ENCODE measurements around the gene PCK2.

DNA sequence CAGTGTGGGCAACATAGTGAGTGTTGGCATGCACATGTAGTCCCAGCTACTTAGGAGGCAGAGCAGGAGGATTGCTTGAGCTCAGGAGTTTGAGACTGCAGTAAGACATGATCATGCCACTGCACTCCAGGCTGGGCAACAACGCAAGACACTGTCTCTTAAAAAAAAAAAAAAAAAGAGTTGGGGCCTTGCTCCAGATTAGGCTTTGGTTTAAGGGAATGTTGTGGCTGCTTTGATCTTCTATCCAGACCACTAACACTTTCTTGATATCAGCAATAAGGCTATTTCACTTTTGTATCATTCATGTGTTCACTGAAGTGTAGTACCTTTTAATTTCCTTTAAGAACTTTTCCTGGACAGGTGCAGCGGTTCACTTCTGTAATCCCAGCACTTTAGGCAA, 33.6 kb downstream of the PCK2 start:
- TF ChIP-seq, protein P1, sequence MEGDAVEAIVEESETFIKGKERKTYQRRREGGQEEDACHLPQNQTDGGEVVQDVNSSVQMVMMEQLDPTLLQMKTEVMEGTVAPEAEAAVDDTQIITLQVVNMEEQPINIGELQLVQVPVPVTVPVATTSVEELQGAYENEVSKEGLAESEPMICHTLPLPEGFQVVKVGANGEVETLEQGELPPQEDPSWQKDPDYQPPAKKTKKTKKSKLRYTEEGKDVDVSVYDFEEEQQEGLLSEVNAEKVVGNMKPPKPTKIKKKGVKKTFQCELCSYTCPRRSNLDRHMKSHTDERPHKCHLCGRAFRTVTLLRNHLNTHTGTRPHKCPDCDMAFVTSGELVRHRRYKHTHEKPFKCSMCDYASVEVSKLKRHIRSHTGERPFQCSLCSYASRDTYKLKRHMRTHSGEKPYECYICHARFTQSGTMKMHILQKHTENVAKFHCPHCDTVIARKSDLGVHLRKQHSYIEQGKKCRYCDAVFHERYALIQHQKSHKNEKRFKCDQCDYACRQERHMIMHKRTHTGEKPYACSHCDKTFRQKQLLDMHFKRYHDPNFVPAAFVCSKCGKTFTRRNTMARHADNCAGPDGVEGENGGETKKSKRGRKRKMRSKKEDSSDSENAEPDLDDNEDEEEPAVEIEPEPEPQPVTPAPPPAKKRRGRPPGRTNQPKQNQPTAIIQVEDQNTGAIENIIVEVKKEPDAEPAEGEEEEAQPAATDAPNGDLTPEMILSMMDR (conservative IDR thresholded peaks at IDR 0.05), result no peak
- TF ChIP-seq ZFX (IDR thresholded peaks at IDR 0.05), result no peak
